ENCODE results near the gene SFSWAP.
A peak's percentile ranks its signal among the peaks of the same experiment; 100 is the strongest.
"Not testable (repeated sequence)": the region's sequence is repeated elsewhere in the genome, so short reads cannot be mapped to it uniquely, and the experiment has no call there.

Gene SFSWAP

GRCh38 chr12:131794061-131794460 is 83.2 kb downstream of the SFSWAP start:
- no peak for DNase-seq

- DNase-seq = no peak
Measured at GRCh38 chr12:131794573-131794972, 83.7 kb downstream of the SFSWAP start.

- peak in 2 of 3 experiments; percentile 39 to 54 for DNase-seq
Measured at GRCh38 chr12:131795064-131795463, 84.2 kb downstream of the SFSWAP start.

- DNase-seq = peak in 2 of 3 experiments; percentile 62 to 88
Measured at GRCh38 chr12:131795690-131796410, 85.0 kb downstream of the SFSWAP start.

- DNase-seq = no peak
Measured at GRCh38 chr12:131796411-131796736, 85.5 kb downstream of the SFSWAP start.

GRCh38 chr12:131796754-131797587 is 86.1 kb downstream of the SFSWAP start:
- no peak for DNase-seq

- DNase-seq = no peak
Measured at GRCh38 chr12:131797588-131797934, 86.7 kb downstream of the SFSWAP start.

- DNase-seq = no peak
Measured at GRCh38 chr12:131799195-131799594, 88.3 kb downstream of the SFSWAP start.

GRCh38 chr12:131799828-131800593 is 89.1 kb downstream of the SFSWAP start:
- DNase-seq = peak in 2 of 3 experiments; percentile 84 to 93

GRCh38 chr12:131800594-131801135 is 89.8 kb downstream of the SFSWAP start:
- peak in 2 of 3 experiments; percentile 28 to 43 for DNase-seq

GRCh38 chr12:131801254-131801866 is 90.5 kb downstream of the SFSWAP start:
- DNase-seq = no peak

GRCh38 chr12:131803961-131804521 is 93.2 kb downstream of the SFSWAP start:
- no peak for DNase-seq

- DNase-seq = no peak
Measured at GRCh38 chr12:131805421-131805820, 94.5 kb downstream of the SFSWAP start.

GRCh38 chr12:131806674-131807073 is 95.8 kb downstream of the SFSWAP start:
- DNase-seq = no peak

GRCh38 chr12:131808744-131809371 is 98.0 kb downstream of the SFSWAP start:
- DNase-seq = peak in 1 of 3 experiments; percentile 31

- not testable (repeated sequence) for DNase-seq
Measured at GRCh38 chr12:131809476-131810254, 98.8 kb downstream of the SFSWAP start.

- DNase-seq = no peak
Measured at GRCh38 chr12:131810726-131811125, 99.8 kb downstream of the SFSWAP start.

GRCh38 chr12:131815131-131815530 is 104.2 kb downstream of the SFSWAP start:
- no peak for DNase-seq

- DNase-seq = no peak
Measured at GRCh38 chr12:131816495-131816894, 105.6 kb downstream of the SFSWAP start.

GRCh38 chr12:131817241-131817640 is 106.4 kb downstream of the SFSWAP start:
- no peak for DNase-seq

Data from NCI-H1417 (cell line).